Mesendoderm (in vitro differentiated cells): ENCODE results near the gene MAFB.

Source experiments
- DNase-seq: peaks from one replicate; pipeline ENCODE4 v3.0.0; 2013
- H2AK5ac ChIP-seq: 2 replicates; pipeline ENCODE4 v1.6.1; 2013; ENCODE audit warnings: low read length, inconsistent platforms
- H2BK120ac ChIP-seq: 2 replicates; pipeline ENCODE4 v1.6.1; 2013; ENCODE audit warnings: low read depth, mild to moderate bottlenecking, low read length, moderate library complexity, mixed read lengths
- H2BK15ac ChIP-seq: replicated peaks from 2 replicates; pipeline ENCODE4 v1.6.1; 2013; ENCODE audit warnings: low read depth, mild to moderate bottlenecking, moderate library complexity
- H2BK5ac ChIP-seq: 2 replicates; pipeline ENCODE4 v1.6.1; 2013; ENCODE audit warnings: low read length, inconsistent platforms
- H3K18ac ChIP-seq: 2 replicates; pipeline ENCODE4 v1.6.1; 2013; ENCODE audit warnings: mild to moderate bottlenecking, low read length, mixed read lengths
- H3K23ac ChIP-seq: one replicate; pipeline ENCODE4 v1.6.1; 2013; ENCODE audit warnings: low read length
- H3K27ac ChIP-seq: 2 replicates; pipeline ENCODE4 v1.5.1; 2013; ENCODE audit warnings: low read depth, mild to moderate bottlenecking, inconsistent platforms, low read length, moderate library complexity
- H3K27me3 ChIP-seq: 2 replicates; pipeline ENCODE4 v1.6.1; 2013; ENCODE audit warnings: low read length, control low read depth, mild to moderate bottlenecking, inconsistent platforms; ENCODE audit not compliant: insufficient read depth, poor library complexity
- H3K36me3 ChIP-seq: 2 replicates; pipeline ENCODE4 v1.6.1; 2013; ENCODE audit warnings: low read length, inconsistent platforms; ENCODE audit not compliant: control insufficient read depth, insufficient read depth
- H3K4ac ChIP-seq: one replicate; pipeline ENCODE4 v1.6.1; 2013; ENCODE audit warnings: low read depth, mild to moderate bottlenecking, low read length, moderate library complexity
- H3K4me1 ChIP-seq: 2 replicates; pipeline ENCODE4 v1.6.1; 2013; ENCODE audit warnings: low read depth, low read length, inconsistent platforms; ENCODE audit not compliant: control insufficient read depth
- H3K4me2 ChIP-seq: 2 replicates; pipeline ENCODE4 v1.6.1; 2013; ENCODE audit warnings: low read length
- H3K4me3 ChIP-seq: 2 replicates; pipeline ENCODE4 v1.5.1; 2013; ENCODE audit warnings: mild to moderate bottlenecking, low read length
- H3K56ac ChIP-seq: one replicate; pipeline ENCODE4 v1.6.1; 2013; ENCODE audit warnings: low read length
- H3K79me1 ChIP-seq: 2 replicates; pipeline ENCODE4 v1.6.1; 2013; ENCODE audit warnings: low read length, inconsistent platforms
- H3K79me2 ChIP-seq: 2 replicates; pipeline ENCODE4 v1.6.1; 2013; ENCODE audit warnings: mild to moderate bottlenecking, low read length; ENCODE audit not compliant: control insufficient read depth, insufficient read depth
- H3K9ac ChIP-seq: 2 replicates; pipeline ENCODE4 v1.6.1; 2013; ENCODE audit warnings: low read length, inconsistent platforms
- H4K5ac ChIP-seq: one replicate; pipeline ENCODE4 v1.6.1; 2013; ENCODE audit warnings: low read length
- H4K8ac ChIP-seq: one replicate; pipeline ENCODE4 v1.6.1; 2013; ENCODE audit warnings: low read depth, mild to moderate bottlenecking, control low read depth, low read length, moderate library complexity
- WGBS: extraction: QIAGEN DNeasy Blood & Tissue Kit; methylation state at CpG from one replicate; pipeline ENCODE4 v1.1.7; 2013; ENCODE audit warnings: low lambda C conversion rate, missing lambda C conversion rate; ENCODE audit not compliant: insufficient coverage; ENCODE audit errors: extremely low coverage; 5-methylcytosine and 5-hydroxymethylcytosine counted together

Gene MAFB

DNA sequence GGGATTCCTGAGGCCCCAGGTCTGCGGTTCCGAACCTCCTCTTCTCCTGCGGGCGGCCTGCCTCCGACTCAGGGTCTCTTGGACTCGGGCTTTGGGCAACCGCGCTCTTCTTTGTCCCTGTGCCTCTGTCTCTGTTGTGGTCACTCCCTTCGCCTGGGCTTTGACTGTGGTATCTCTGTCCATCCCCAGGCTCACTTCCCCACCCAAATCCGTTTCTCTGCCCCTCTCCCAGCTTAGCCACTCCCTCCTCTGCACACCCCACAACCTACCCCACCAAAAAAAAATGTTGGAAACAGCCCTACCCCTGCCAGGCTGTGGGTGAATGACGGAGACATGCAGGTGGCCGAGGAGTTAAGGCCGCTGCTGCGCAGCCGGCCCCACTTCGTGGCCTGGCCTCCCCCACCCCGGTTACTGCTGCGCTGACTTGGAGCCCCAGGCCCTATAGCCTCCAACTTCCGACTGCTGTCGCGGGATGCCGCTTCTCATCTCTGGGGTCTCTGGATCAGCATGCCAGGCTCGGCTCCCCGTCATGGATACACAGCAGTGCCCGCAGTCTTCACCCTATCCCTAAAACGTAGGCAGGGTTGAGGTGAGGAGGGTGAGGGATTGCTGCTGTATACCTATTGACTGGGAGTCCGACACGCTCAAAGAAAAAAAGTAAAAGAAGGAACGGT lies 2.7 kb upstream of the MAFB start:
- no peak overlapping the region for H2BK5ac ChIP-seq
- H3K9ac ChIP-seq: no peak overlapping the region
- H2BK15ac ChIP-seq: no peak overlapping the region
- H3K79me2 ChIP-seq: no peaks in the 10 kb centered on the region
- H3K56ac ChIP-seq: no peak overlapping the region
- DNase-seq: no peak
- no peaks in the 10 kb centered on the region for H3K79me1 ChIP-seq
- H3K27me3 ChIP-seq: peaks cover 58% of the 10 kb centered on the region
- H3K4me1 ChIP-seq: no peaks in the 10 kb centered on the region
- H3K36me3 ChIP-seq: no peaks in the 10 kb centered on the region
- H3K18ac ChIP-seq: no peak overlapping the region
- H3K27ac ChIP-seq: no peak overlapping the region
- no peak overlapping the region for H2AK5ac ChIP-seq
- H3K4ac ChIP-seq: no peak overlapping the region
- H2BK120ac ChIP-seq: no peak overlapping the region
- H4K8ac ChIP-seq: no peak overlapping the region
- H3K4me3 ChIP-seq: no peak overlapping the region
- no peak overlapping the region for H3K23ac ChIP-seq
- WGBS: no CpG with 5 or more reads among the region's 29 CpGs
- H4K5ac ChIP-seq: no peak overlapping the region
- H3K4me2 ChIP-seq: no peak overlapping the region

DNA sequence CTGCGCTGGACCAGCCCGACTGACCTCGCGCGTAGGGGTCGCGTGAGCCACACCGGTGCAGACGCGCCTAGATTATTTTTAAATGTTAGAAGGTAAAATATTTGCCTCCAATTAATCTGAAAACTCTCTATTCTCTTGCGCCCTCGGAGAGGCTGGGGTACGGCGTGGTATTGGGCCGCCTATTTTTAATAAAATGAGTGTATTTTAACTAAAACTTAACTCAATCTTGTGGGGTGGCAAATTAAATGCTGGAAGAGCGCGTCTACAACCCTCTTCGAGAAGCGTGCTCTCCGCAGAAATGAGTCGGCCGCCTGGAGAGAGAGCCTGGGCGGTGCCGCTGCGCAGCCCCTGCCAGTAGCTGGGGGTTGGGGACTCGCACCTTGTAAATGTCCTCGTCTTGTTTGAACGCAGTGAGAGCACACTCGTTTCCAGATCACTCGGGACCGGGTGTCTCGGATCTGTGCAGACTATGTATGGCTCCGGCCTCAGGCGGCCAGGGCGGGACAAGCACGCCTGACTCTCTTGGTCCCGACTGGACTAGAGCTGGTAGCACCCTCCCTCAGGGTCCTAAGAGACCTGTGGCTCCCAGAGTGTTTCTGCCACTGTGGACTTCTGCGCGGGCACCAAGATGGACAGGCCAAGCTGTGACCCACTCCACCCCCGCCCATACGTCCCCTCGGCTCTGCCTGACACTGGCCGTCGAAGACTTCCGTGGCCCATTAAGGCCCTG lies 2.0 kb upstream of the MAFB start:
- no peak overlapping the region for H3K27ac ChIP-seq
- H4K5ac ChIP-seq: no peak overlapping the region
- no peak overlapping the region for H3K4ac ChIP-seq
- no peaks in the 10 kb centered on the region for H3K79me2 ChIP-seq
- H3K23ac ChIP-seq: no peak overlapping the region
- no peak for DNase-seq
- H3K4me1 ChIP-seq: no peaks in the 10 kb centered on the region
- no CpG with 5 or more reads among the region's 45 CpGs for WGBS
- H3K4me3 ChIP-seq: no peak overlapping the region
- no peak overlapping the region for H2AK5ac ChIP-seq
- peak overlapping the region; percentile 2 for H3K4me2 ChIP-seq
- peaks cover 64% of the 10 kb centered on the region for H3K27me3 ChIP-seq
- no peak overlapping the region for H2BK120ac ChIP-seq
- H3K9ac ChIP-seq: no peak overlapping the region
- H2BK5ac ChIP-seq: no peak overlapping the region
- no peak overlapping the region for H2BK15ac ChIP-seq
- H3K18ac ChIP-seq: no peak overlapping the region
- H3K36me3 ChIP-seq: no peaks in the 10 kb centered on the region
- no peak overlapping the region for H4K8ac ChIP-seq
- H3K56ac ChIP-seq: peak overlapping the region; percentile 11
- H3K79me1 ChIP-seq: no peaks in the 10 kb centered on the region

- no peak overlapping the region for H3K27ac ChIP-seq
- no peak overlapping the region for H2BK120ac ChIP-seq
- H4K5ac ChIP-seq: no peak overlapping the region
- H2BK15ac ChIP-seq: no peak overlapping the region
- peaks cover 71% of the 10 kb centered on the region for H3K27me3 ChIP-seq
- no peaks in the 10 kb centered on the region for H3K79me1 ChIP-seq
- peak overlapping the region; percentile 81 for H3K9ac ChIP-seq
- peak overlapping the region; percentile 28 for H3K18ac ChIP-seq
- H3K36me3 ChIP-seq: no peaks in the 10 kb centered on the region
- peak overlapping the region; percentile 24 for H3K4me3 ChIP-seq
- H2AK5ac ChIP-seq: no peak overlapping the region
- DNase-seq: peak; percentile 93
- H3K4me1 ChIP-seq: no peaks in the 10 kb centered on the region
- no peak overlapping the region for H4K8ac ChIP-seq
- WGBS: no CpG with 5 or more reads among the region's 84 CpGs
- H3K56ac ChIP-seq: peak overlapping the region; percentile 87
- H2BK5ac ChIP-seq: no peak overlapping the region
- peak overlapping the region; percentile 98 for H3K4me2 ChIP-seq
- no peaks in the 10 kb centered on the region for H3K79me2 ChIP-seq
- H3K4ac ChIP-seq: peak overlapping the region; percentile 49
- no peak overlapping the region for H3K23ac ChIP-seq
These were observed 1.2 kb upstream of the MAFB start for GRCh38 chr20:40689943-40690835.

- Histone ChIP-seq H3K23ac (no peak overlapping the region), H3K79me2 (no peaks in the 10 kb centered on the region), H3K9ac (peak overlapping the region; percentile 24), H3K4ac (no peak overlapping the region), H4K8ac (no peak overlapping the region), H3K56ac (peak overlapping the region; percentile 71), H2BK120ac (no peak overlapping the region), H3K79me1 (no peaks in the 10 kb centered on the region), H3K27me3 (peaks cover 74% of the 10 kb centered on the region), H3K4me1 (no peaks in the 10 kb centered on the region), H4K5ac (no peak overlapping the region), H3K4me3 (no peak overlapping the region), H3K18ac (no peak overlapping the region), H2BK5ac (no peak overlapping the region), H2AK5ac (no peak overlapping the region), H3K36me3 (no peaks in the 10 kb centered on the region), H3K4me2 (peak overlapping the region; percentile 98), H2BK15ac (no peak overlapping the region), H3K27ac (no peak overlapping the region)
- WGBS: no CpG with 5 or more reads among the region's 120 CpGs
- no peak for DNase-seq
These were observed 622 bp downstream of the MAFB start for GRCh38 chr20:40688129-40689099.
